GM19455 (cell line): ENCODE results near the gene HLX.

Experiments used
- ATAC-seq: cut with Tn5 transposase; IDR thresholded peaks from one replicate; pipeline ENCODE4 v1.9.1; 2021; ENCODE audit not compliant: unreplicated experiment

The HLX gene

GRCh38 chr1:220921498-220921897 is 42.3 kb downstream of the HLX start:
- no peak for ATAC-seq

GRCh38 chr1:220921971-220922635 is 42.9 kb downstream of the HLX start:
- no peak for ATAC-seq

- ATAC-seq = no peak
Observed at GRCh38 chr1:220922951-220923350, 43.7 kb downstream of the HLX start.

- no peak for ATAC-seq
Observed at GRCh38 chr1:220924331-220924970, 45.2 kb downstream of the HLX start.

GRCh38 chr1:220925707-220926106 is 46.5 kb downstream of the HLX start:
- no peak for ATAC-seq

GRCh38 chr1:220926146-220926545 is 46.9 kb downstream of the HLX start:
- ATAC-seq = no peak

- no peak for ATAC-seq
Observed at GRCh38 chr1:220927442-220927841, 48.2 kb downstream of the HLX start.

GRCh38 chr1:220928320-220928719 is 49.1 kb downstream of the HLX start:
- no peak for ATAC-seq

- no peak for ATAC-seq
Observed at GRCh38 chr1:220928725-220929300, 49.6 kb downstream of the HLX start.

- ATAC-seq = no peak
Observed at GRCh38 chr1:220929304-220929703, 50.1 kb downstream of the HLX start.
